ENCODE results near the gene PPP1R15A. TPM values are rescaled to one million over a fixed set of nuclear protein-coding genes. Genes with fewer than 3 reads are reported as not detected.
"Not testable (repeated sequence)": the region's sequence is repeated elsewhere in the genome, so short reads cannot be mapped to it uniquely, and the experiment has no call there.

The PPP1R15A gene
- total RNA-seq, 6 experiments from 2014 or later = 70.2 to 97.3 (median 89.6) TPM

DNA sequence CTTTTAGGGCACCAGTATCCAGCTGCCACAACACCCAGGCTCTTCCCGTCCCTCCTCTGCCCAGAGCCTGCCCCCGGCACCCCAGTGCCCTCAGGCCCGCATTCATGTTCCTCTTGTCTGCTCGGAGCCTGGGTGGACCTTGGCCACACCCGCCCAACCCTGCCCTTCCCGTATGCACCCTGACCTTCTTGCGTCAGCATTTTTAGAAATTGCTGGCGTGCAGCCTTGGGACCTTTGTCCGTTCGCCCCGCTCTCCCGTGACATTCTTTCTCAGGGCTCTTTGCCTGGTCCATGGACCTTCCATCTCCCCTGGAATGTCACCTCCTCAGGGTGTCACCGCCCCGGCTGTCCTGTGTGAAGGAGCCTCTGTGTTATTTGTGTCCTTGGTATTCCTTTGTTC lies 35.5 kb downstream of the PPP1R15A start:
- Mint-ChIP-seq H3K4me3 (no peak overlapping the region), H3K27me3 (ENCODE audit: insufficient read depth) (no peaks in the 10 kb centered on the region; the same call in 1 of the 2 replicates), H3K4me1 (ENCODE audit: low read depth) (no peaks in the 10 kb centered on the region), H3K27ac (no peak overlapping the region), H3K36me3 (ENCODE audit: low read depth) (peaks cover 25% of the 10 kb centered on the region), H3K9me3 (no peaks in the 10 kb centered on the region)
- no peak for DNase-seq
- TF ChIP-seq, protein P1, sequence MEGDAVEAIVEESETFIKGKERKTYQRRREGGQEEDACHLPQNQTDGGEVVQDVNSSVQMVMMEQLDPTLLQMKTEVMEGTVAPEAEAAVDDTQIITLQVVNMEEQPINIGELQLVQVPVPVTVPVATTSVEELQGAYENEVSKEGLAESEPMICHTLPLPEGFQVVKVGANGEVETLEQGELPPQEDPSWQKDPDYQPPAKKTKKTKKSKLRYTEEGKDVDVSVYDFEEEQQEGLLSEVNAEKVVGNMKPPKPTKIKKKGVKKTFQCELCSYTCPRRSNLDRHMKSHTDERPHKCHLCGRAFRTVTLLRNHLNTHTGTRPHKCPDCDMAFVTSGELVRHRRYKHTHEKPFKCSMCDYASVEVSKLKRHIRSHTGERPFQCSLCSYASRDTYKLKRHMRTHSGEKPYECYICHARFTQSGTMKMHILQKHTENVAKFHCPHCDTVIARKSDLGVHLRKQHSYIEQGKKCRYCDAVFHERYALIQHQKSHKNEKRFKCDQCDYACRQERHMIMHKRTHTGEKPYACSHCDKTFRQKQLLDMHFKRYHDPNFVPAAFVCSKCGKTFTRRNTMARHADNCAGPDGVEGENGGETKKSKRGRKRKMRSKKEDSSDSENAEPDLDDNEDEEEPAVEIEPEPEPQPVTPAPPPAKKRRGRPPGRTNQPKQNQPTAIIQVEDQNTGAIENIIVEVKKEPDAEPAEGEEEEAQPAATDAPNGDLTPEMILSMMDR (IDR thresholded peaks at IDR 0.05) = no peak

DNA sequence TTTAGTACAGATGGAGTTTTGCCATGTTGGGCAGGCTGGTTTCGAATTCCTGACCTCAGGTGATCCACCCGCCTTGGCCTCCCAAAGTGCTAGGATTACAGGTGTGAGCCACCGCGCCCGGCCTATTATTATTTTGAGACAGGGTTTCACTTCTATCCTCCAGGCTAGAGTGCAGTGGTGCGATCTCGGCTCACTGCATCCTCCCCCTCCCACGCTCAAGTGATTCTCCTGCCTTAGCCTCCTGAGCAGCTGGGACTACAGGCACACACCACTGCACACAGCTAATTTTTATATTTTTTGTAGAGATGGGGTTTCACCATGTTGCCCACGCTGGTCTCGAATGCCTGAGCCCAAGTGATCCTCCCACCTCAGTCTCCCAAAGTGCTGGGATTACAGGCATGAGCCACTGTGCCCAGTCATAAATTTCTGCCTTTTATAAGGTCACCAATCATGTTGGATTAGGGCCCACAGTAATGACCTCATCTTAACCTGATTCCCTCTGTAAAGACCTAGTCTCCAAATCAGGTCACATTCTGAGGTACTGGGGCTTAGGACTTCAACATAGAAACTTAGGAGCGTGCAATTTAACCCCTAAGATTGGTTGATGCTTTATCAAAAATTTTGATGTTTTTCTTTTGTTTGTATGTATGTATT lies 37.3 kb downstream of the PPP1R15A start:
- H3K27ac Mint-ChIP-seq; H3K4me1 Mint-ChIP-seq (ENCODE audit: low read depth); H3K9me3 Mint-ChIP-seq; H3K27me3 Mint-ChIP-seq (ENCODE audit: insufficient read depth); H3K4me3 Mint-ChIP-seq; DNase-seq: not testable (repeated sequence)
- H3K36me3 Mint-ChIP-seq (ENCODE audit: low read depth) = peaks cover 33% of the 10 kb centered on the region

DNA sequence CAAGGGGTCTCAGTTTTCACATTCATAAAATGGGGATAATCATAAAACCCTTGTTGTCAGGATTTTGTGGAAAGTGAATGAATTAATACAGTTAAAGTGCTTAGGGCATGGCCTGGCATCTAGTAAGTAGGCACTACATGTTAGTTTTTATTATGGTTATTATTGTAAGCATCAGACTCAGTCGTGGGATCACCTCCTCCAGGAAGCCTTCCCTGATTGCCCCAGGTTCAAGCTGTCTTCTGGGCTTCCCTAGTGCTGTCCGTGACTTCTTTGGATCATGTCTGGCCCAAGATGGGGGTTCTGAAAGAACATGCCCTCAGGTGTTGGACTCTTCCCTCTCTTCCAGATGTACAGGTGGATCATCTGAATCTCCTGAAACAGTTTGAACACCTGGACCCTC lies 38.6 kb downstream of the PPP1R15A start:
- Mint-ChIP-seq H3K27me3 (ENCODE audit: insufficient read depth) (no peaks in the 10 kb centered on the region; the same call in 1 of the 2 replicates), H3K27ac (no peak overlapping the region), H3K36me3 (ENCODE audit: low read depth) (peaks cover 28% of the 10 kb centered on the region), H3K9me3 (no peaks in the 10 kb centered on the region), H3K4me1 (ENCODE audit: low read depth) (no peaks in the 10 kb centered on the region), H3K4me3 (no peak overlapping the region)
- TF ChIP-seq, protein P1 (IDR thresholded peaks at IDR 0.05) = no peak
- no peak for DNase-seq

DNA sequence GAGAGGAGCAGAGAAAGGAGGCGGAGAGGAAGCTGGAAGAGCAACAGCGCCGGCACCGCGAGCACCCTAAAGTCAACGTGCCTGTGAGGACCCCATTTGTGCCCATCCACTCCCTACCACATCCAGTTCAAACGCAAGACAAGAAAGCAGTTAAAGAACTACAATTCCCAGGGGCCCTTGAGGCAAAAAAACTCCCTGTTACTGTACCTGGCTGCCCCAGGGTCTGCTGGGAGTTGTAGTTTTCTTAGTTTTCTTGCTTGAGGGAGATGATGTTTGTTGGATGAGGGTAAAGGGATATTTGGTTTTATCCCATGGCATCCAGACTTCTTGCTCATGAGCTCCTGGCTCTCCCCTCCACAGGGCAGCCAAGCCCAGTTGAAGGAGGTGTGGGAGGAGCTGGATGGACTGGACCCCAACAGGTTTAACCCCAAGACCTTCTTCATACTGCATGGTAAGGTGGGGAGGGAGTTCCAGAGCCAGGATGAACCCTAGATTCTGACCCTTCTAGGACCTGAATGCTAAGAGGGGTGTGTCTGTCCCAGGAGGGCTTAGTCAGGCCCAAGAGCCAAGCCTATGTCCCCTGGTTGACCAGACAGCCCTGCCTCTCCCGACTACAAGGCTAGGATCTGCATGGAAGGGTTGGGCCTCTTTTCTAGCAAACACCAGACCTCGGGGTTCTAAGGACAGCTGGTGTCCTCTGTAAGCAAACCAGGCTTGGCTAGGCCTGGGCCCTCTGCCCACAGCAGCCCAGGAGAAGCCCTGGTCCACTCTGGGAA lies 41.1 kb downstream of the PPP1R15A start:
- no peak for DNase-seq
- TF ChIP-seq, protein P1 (IDR thresholded peaks at IDR 0.05) = no peak
- 0 out of 2 replicates have a peak overlapping the region, but pooled peaks have one; percentile 16 for H3K27ac Mint-ChIP-seq
- H3K27me3 Mint-ChIP-seq (ENCODE audit: insufficient read depth) = no peaks in the 10 kb centered on the region; the same call in 1 of the 2 replicates
- no peaks in the 10 kb centered on the region for H3K4me1 Mint-ChIP-seq (ENCODE audit: low read depth)
- H3K9me3 Mint-ChIP-seq = no peaks in the 10 kb centered on the region
- peaks cover 29% of the 10 kb centered on the region for H3K36me3 Mint-ChIP-seq (ENCODE audit: low read depth)
- H3K4me3 Mint-ChIP-seq = no peak overlapping the region

DNA sequence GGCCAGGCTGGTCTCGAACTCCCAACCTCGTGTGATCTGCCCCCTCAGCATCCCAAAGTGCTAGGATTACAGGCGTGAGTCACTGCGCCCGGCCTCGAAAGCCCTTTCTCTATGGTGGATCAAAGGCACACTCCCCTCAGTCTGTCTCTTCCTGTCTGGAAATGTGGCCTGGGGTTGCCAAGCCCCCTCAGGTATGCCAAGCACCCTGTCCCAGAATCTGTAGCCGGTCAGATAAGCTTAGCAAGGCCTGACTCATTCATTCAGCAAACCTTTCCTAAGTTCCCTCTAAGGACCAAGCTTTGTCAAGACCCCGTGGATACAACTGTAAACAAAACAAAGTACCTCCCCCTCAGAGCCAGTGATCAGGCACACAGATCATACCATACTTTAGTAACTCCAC lies 42.0 kb downstream of the PPP1R15A start:
- Mint-ChIP-seq H3K4me1 (ENCODE audit: low read depth) (no peaks in the 10 kb centered on the region), H3K36me3 (ENCODE audit: low read depth) (peaks cover 36% of the 10 kb centered on the region), H3K9me3 (no peaks in the 10 kb centered on the region), H3K4me3 (no peak overlapping the region), H3K27me3 (ENCODE audit: insufficient read depth) (no peaks in the 10 kb centered on the region), H3K27ac (no peak overlapping the region)
- no peak for DNase-seq
- TF ChIP-seq, protein P1 (IDR thresholded peaks at IDR 0.05) = no peak

DNA sequence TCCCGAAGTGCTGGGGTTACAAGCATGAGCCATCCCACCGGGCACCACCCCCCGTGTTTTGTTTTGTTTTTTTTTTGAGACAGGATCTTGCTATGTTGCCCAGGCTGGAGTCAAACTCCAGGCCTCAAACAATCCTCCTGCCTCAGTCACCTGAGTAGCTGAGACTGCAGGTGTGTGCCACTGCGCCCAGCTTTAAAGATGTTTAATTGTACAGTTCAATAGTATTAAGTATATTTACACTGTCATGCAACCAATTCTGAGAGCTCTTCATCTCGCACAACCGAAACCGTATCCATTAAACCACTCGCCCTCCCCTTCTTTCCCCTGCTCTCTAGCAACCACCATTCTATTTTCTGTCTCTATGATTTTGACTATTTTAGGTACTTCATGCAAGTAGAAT lies 43.5 kb downstream of the PPP1R15A start:
- Mint-ChIP-seq H3K27ac (no peak overlapping the region), H3K36me3 (ENCODE audit: low read depth) (peaks cover 36% of the 10 kb centered on the region), H3K4me1 (ENCODE audit: low read depth) (no peaks in the 10 kb centered on the region)

More for the DNA sequence above, 43.5 kb downstream of the PPP1R15A start:
- TF ChIP-seq, protein P1 (IDR thresholded peaks at IDR 0.05) = no peak
- no peak overlapping the region for H3K4me3 Mint-ChIP-seq
- H3K27me3 Mint-ChIP-seq (ENCODE audit: insufficient read depth) = no peaks in the 10 kb centered on the region
- H3K9me3 Mint-ChIP-seq = no peaks in the 10 kb centered on the region
- no peak for DNase-seq

Measured in HFFc6 (cell line).